ENCODE data around the gene PSD2.

The PSD2 gene

DNA sequence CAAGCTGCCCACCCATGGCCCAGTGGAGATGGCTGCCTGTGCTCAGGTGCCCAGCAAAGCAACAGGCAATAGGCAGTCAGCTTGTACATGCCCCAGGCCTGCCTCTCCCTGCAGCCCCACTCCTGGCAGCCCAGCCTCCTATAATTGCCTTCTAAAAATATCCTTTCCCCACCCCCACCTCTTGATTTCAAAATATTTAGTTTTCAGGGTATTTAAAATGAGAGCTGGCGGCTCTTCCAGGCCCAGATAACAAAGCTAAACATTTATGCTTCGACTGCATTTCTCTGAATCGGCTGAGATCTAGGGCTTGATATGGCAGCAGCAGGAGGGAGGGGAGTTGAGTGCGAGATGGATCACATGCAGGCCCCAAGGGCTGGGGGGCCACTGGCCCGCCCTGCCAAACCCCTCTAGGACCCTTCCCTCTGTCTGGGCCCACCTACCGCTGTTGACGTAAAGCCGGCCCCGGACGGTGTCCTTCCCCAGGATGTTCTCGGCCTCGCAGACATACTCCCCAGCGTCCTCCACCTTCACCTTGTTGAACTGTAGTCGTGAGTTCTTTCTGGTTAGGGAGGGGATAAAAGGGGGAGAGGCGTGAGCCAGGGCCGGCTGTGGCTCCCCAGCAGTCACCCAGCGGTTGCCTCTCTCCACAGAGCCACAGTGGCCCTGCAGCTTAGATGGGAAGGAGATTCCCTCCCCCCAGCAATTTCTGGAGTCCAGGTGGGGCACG lies 85.0 kb downstream of the PSD2 start:
- DNase-seq (ENCODE audit: low spot score) = no peak

DNA sequence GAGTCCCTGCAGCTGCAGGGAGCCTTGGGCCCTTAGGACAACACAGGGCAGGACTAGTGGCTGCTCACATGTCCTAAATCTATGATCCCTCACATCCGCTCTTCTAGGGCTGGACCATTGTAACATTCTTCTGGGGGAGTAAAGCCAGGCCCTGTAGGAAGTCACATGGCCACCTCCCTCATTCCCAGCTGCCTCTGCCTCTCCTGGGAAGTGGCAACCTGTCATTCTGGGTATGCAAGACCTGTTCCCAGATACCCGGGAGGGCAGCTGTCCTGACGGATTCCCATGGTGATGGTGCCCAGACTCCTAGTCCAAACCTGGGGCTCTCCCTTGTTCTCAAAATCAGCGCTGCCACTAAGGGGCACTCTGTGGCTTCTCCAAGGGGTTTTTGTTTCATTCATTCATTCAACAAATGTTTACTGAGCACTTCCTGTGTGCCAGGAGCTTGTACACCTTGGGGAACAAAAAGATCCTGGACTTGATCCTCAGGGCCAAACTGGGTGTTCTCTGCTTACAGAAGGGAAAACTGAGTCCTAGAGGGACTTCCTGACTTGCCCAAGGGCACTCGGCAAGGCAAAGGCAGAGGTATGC lies 85.6 kb downstream of the PSD2 start:
- no peak for DNase-seq (ENCODE audit: low spot score)

DNA sequence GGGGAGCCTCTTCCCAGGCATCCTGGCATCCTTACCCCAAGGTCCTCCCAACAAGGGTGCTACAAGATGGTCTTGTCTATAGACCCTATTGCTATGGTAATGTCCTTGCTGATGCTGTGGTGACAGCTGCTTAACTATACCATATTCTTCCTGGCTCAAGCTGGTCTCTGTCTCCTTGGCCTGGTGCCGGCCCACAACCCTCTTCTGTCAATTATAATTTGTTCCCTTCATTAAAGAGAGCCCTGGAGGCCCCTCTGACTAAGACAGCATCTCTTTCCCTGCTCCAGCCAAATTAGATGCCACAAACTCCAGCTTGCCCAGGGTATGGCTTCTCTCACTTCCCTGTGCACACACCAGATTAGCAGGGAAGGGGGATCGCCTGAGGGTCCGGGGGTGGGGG lies 86.7 kb downstream of the PSD2 start:
- no peak for DNase-seq (ENCODE audit: low spot score)

DNA sequence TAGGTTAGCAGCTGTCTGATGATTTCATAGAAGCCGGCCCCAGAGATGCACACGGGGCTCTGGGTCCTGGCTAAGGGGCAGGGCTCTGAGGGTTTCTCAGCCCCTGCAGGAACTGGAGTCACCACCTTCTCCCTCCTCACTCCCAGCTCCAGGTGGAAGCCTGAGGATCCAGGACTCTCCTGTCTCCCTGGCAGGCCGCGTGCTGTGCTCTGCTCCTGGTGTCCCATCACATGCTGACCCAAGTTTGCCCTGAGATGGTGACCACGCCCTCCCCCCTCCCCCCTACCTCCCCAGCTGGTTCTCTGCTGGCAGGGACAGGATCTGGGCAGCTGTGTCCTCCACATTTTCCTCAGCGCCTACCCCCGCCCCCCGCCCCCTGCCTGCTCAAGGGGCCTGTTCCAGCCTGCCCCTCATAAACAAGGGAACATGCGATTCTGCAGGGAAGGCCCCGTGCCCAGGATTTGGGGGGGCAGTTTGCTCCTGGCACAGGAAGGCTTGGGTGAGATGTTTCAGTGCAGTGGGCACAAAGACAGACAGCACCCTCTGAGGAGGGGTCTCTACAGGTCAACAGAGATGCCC lies 87.4 kb downstream of the PSD2 start:
- no peak for DNase-seq (ENCODE audit: low spot score)

DNA sequence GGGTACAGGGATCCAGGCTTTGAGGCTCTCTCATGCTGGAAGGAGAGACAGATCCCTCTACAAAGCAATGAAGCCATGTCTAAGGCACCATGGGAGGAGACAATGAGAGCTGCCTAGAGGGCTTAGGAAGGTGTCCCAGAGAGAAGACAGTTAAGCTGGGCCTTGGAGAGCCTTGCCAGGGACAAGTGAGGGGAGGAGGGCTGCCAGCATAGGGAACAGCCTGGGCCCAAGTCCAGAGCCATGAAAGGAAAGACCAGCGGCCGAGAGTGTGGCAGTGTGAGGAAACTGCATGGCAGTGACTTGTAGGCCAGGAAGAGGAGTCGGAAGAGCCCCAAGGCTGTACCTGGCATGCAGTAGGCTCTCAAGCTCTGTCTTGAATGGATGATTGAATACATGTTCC lies 88.5 kb downstream of the PSD2 start:
- no peak for DNase-seq (ENCODE audit: low spot score)

DNA sequence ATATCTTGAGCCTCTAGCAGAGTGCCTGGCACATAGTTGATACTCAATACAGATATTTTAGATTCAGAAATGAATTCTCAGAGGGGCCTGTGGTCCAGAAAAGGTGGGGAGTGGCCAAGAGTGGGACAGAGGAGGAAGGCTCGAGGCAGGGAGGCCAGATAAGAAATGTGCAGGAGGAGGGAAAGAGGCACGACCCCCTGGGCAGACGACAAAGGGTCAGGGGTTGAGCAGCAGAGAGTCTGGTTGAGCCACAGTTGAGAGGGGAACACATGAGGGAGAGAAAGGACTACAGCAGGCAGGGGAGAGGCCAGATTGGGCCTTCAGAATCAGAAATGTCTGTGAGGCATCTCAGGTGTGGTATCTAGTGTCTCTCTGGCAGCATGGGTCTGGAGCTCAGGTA lies 89.1 kb downstream of the PSD2 start:
- no peak for DNase-seq (ENCODE audit: low spot score)

DNA sequence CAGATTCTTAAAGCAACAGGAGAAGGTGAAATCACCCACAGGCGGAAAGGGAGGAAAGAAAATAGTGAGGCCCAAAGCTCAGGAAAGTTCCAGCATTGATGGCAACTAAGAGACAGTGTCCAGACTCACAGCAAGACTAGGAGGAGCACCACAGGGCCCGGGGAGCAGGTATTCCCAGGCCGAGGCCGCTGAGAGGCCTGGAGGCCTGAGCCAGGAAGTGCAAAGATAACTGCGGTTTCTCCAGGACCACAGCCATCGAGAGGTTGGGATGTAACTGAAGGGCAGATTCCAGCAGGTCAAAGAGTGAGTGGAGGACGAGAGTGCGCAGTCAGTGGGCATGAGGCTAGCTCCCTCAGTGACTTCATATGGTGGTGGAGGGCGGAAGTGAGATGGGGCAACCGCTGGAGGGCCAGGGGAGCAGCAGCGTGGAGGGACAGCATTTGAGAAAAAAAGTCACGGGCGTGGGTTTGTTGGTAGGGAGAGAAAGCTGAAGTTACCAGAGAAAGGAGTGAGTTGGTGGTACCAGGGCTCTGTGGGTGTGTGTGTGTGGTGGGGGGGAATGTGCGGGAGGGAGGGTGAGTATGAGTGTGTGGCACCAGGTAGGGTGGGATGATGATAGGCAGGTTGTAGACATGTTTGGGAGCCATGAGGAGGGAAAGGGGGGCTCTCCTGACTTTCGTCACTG lies 89.7 kb downstream of the PSD2 start:
- DNase-seq (ENCODE audit: low spot score) = no peak

DNA sequence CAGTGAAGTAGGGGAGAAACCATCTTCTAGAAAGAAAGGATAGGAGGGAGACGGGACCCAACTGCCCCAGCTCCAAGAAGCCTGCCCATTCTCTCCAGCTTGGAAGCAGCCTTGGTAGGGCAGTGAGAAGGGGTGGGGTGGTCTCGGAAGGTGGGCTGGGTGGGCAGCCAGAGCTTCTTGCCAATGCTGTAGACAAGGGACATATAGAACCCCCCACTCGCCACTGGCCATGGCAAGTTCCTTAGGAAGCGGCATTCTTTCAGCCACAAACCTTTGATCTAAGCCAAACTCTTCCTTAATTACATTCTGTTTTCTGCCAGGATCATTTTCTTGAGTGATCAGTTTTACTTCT lies 90.2 kb downstream of the PSD2 start:
- DNase-seq (ENCODE audit: low spot score) = no peak

DNA sequence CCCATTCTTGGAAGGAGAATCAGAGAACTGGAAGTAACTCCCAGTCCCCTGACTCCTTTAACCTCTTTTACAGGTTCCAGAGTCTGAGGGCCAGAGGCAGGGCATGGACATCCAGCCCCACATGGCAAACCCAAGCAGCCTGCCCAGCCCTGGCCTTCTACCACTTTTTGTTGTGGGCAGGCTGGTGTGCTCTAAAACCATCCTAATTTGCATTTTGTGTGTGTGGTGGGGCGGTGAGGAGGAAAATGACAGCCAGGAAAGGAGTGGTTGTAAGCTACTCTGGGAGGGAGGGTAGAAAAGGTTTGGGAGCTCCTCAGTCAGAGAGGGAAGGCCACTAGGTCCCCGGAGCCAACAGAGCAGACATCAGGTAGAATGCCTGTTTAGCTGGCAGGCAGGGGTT lies 90.6 kb downstream of the PSD2 start:
- no peak for DNase-seq (ENCODE audit: low spot score)

DNA sequence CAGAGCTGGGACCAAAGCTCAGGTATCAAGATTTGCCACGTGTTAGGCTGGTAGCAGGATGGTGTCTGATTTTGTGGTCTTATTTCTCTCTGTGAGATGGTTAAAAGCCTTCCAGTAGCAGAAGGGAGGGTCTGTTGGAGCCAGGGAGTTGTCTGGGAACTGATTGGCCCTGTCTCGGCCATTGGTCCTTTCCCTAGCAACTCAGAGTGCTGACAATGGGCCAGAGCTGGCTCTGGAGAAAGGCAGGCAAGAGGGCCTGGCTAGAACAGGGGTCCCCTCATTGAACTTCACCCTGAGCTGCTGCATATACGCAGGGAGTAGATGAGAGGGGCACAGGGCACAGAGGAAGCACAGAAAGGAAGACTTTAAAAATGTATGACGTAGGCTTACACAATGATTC lies 92.8 kb downstream of the PSD2 start:
- no peak for DNase-seq (ENCODE audit: low spot score)

DNA sequence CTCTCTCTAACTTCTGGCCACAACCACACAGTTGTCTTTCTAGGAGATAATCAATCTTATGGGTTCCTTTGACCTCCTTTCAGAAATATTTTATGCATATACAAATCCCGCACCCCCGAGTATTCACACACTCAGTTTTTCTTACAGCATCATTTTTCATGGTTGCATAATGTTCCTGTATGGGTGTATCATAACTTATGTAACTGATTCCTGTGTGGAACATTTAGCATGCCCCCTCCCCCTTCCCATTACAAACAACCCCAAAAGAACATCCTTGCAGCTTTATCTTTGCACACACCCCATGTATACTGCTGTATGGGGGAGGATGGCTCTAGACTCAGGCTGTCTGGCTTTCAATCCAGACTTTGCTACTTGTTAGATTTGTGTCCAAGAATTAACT lies 93.8 kb downstream of the PSD2 start:
- no peak for DNase-seq (ENCODE audit: low spot score)

DNA sequence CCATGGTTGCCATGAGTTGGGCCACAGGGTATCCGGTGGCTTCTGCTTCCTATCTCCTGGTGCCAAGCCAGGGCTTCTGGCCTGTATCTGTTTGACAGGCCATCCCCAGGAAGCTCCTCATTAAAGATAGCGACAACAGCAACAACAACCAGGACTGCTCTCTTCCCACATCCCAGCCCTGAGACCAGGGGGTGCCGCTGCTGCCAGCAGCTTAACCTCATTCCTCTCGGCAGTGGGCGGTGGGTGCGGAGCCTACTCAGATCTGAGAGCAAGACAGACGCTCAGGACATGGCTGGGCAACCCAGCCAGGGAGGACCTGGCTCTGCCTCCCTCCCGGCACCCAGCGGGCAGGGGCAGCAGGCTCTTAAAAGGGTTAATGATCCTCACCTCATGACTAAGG lies 98.3 kb downstream of the PSD2 start:
- DNase-seq (ENCODE audit: low spot score) = no peak
